Erythroblast (primary cell): Measurements from ENCODE around the gene SPO11.

Source experiments
- GATA1 ChIP-seq: IDR thresholded peaks from 2 replicates; pipeline ENCODE4 v1.6.1; 2011; ENCODE audit warnings: low read depth, mild to moderate bottlenecking, control low read depth, low read length, moderate library complexity
- POLR2A ChIP-seq: IDR thresholded peaks from 2 replicates; pipeline ENCODE4 v1.6.1; 2011; ENCODE audit warnings: mild to moderate bottlenecking, low read length

- no peak for TF ChIP-seq POLR2A
- no peak for TF ChIP-seq GATA1
Measured at GRCh38 chr20:57310821-57311514, 18.6 kb upstream of the SPO11 start.
